ENCODE results near the gene FKBP2.

The FKBP2 gene

GRCh38 chr11:64239662-64240434 is 1.0 kb upstream of the FKBP2 start:
- Histone ChIP-seq H3K4me1 (ENCODE audit: insufficient read depth, low read length, poor library complexity, severe bottlenecking) (peaks cover 36% of the 10 kb centered on the region), H2AFZ (ENCODE audit: low read length) (no peak overlapping the region), H3K27me3 (ENCODE audit: insufficient read depth, low read length, poor library complexity, severe bottlenecking) (no peaks in the 10 kb centered on the region), H3K36me3 (ENCODE audit: insufficient read depth, low read length) (peaks cover 11% of the 10 kb centered on the region; the same call in 1 of the 2 replicates), H3K9ac (ENCODE audit: low read depth, low read length, poor library complexity, severe bottlenecking) (peak overlapping the region; percentile 86), H3K4me3 (ENCODE audit: low read length, poor library complexity, severe bottlenecking) (peak overlapping the region; percentile 92), H4K20me1 (ENCODE audit: insufficient read depth, low read length, poor library complexity, severe bottlenecking) (peaks cover 25% of the 10 kb centered on the region), H3F3A (ENCODE audit: low read depth) (peaks cover 5% of the 10 kb centered on the region; the same call in 1 of the 2 replicates), H3K9me3 (ENCODE audit: insufficient read depth, low read depth, low read length) (no peaks in the 10 kb centered on the region), H3K79me2 (ENCODE audit: insufficient read depth, low read length) (peaks cover 46% of the 10 kb centered on the region), H3K4me2 (ENCODE audit: low read depth, low read length, poor library complexity, severe bottlenecking) (peak overlapping the region; percentile 92), H3K9me2 (replicated peaks; ENCODE audit: low read depth, low read length) (no peaks in the 10 kb centered on the region)
- TF ChIP-seq EZH2phosphoT487 (IDR thresholded peaks at IDR 0.05; ENCODE audit: borderline replicate concordance) (no peak), CTCF (conservative IDR thresholded peaks at IDR 0.05; ENCODE audit: low read length) (no peak)

- peak overlapping the region; percentile 92 for H3K4me2 ChIP-seq (ENCODE audit: low read depth, low read length, poor library complexity, severe bottlenecking)
- H3K27me3 ChIP-seq (ENCODE audit: insufficient read depth, low read length, poor library complexity, severe bottlenecking) = no peaks in the 10 kb centered on the region
- H3K79me2 ChIP-seq (ENCODE audit: insufficient read depth, low read length) = peaks cover 46% of the 10 kb centered on the region
- TF ChIP-seq EZH2phosphoT487 (IDR thresholded peaks at IDR 0.05; ENCODE audit: borderline replicate concordance) = no peak
- no peak for TF ChIP-seq CTCF (conservative IDR thresholded peaks at IDR 0.05; ENCODE audit: low read length)
- no peaks in the 10 kb centered on the region for H3K9me2 ChIP-seq (replicated peaks; ENCODE audit: low read depth, low read length)
- H3K4me3 ChIP-seq (ENCODE audit: low read length, poor library complexity, severe bottlenecking) = peak overlapping the region; percentile 92
- peaks cover 33% of the 10 kb centered on the region for H3K4me1 ChIP-seq (ENCODE audit: insufficient read depth, low read length, poor library complexity, severe bottlenecking)
- H3F3A ChIP-seq (ENCODE audit: low read depth) = peaks cover 5% of the 10 kb centered on the region; the same call in 1 of the 2 replicates
- H3K9me3 ChIP-seq (ENCODE audit: insufficient read depth, low read depth, low read length) = no peaks in the 10 kb centered on the region
- H4K20me1 ChIP-seq (ENCODE audit: insufficient read depth, low read length, poor library complexity, severe bottlenecking) = peaks cover 31% of the 10 kb centered on the region
- H3K9ac ChIP-seq (ENCODE audit: low read depth, low read length, poor library complexity, severe bottlenecking) = peak overlapping the region; percentile 86
- H3K36me3 ChIP-seq (ENCODE audit: insufficient read depth, low read length) = peaks cover 11% of the 10 kb centered on the region; the same call in 1 of the 2 replicates
- peak overlapping the region; percentile 56 for H2AFZ ChIP-seq (ENCODE audit: low read length)
Observed at GRCh38 chr11:64241241-64241490, 271 bp downstream of the FKBP2 start.

GRCh38 chr11:64241491-64242374 is 838 bp downstream of the FKBP2 start:
- H3K9ac ChIP-seq (ENCODE audit: low read depth, low read length, poor library complexity, severe bottlenecking) = peak overlapping the region; percentile 86
- H3K36me3 ChIP-seq (ENCODE audit: insufficient read depth, low read length) = peaks cover 11% of the 10 kb centered on the region; the same call in 1 of the 2 replicates
- H3K79me2 ChIP-seq (ENCODE audit: insufficient read depth, low read length) = peaks cover 48% of the 10 kb centered on the region
- no peaks in the 10 kb centered on the region for H3K9me2 ChIP-seq (replicated peaks; ENCODE audit: low read depth, low read length)
- peaks cover 5% of the 10 kb centered on the region; the same call in 1 of the 2 replicates for H3F3A ChIP-seq (ENCODE audit: low read depth)
- no peaks in the 10 kb centered on the region for H3K27me3 ChIP-seq (ENCODE audit: insufficient read depth, low read length, poor library complexity, severe bottlenecking)
- peaks cover 33% of the 10 kb centered on the region for H3K4me1 ChIP-seq (ENCODE audit: insufficient read depth, low read length, poor library complexity, severe bottlenecking)
- TF ChIP-seq CTCF (conservative IDR thresholded peaks at IDR 0.05; ENCODE audit: low read length) = no peak
- TF ChIP-seq EZH2phosphoT487 (IDR thresholded peaks at IDR 0.05; ENCODE audit: borderline replicate concordance) = no peak
- no peaks in the 10 kb centered on the region for H3K9me3 ChIP-seq (ENCODE audit: insufficient read depth, low read depth, low read length)
- peak overlapping the region; percentile 41; the same call in 1 of the 2 replicates for H2AFZ ChIP-seq (ENCODE audit: low read length)
- peak overlapping the region; percentile 92 for H3K4me3 ChIP-seq (ENCODE audit: low read length, poor library complexity, severe bottlenecking)
- H3K4me2 ChIP-seq (ENCODE audit: low read depth, low read length, poor library complexity, severe bottlenecking) = peak overlapping the region; percentile 91
- H4K20me1 ChIP-seq (ENCODE audit: insufficient read depth, low read length, poor library complexity, severe bottlenecking) = peaks cover 31% of the 10 kb centered on the region
